DMS114 treated with DMSO at 0.1 percent for 48 hours (cell line): ENCODE data around the gene RFNG.

Experiments
- DNase-seq: peaks from one replicate; lab custom pipeline; 2025; ENCODE audit not compliant: unreplicated experiment; lab: John Stamatoyannopoulos, UW

Gene RFNG

DNA sequence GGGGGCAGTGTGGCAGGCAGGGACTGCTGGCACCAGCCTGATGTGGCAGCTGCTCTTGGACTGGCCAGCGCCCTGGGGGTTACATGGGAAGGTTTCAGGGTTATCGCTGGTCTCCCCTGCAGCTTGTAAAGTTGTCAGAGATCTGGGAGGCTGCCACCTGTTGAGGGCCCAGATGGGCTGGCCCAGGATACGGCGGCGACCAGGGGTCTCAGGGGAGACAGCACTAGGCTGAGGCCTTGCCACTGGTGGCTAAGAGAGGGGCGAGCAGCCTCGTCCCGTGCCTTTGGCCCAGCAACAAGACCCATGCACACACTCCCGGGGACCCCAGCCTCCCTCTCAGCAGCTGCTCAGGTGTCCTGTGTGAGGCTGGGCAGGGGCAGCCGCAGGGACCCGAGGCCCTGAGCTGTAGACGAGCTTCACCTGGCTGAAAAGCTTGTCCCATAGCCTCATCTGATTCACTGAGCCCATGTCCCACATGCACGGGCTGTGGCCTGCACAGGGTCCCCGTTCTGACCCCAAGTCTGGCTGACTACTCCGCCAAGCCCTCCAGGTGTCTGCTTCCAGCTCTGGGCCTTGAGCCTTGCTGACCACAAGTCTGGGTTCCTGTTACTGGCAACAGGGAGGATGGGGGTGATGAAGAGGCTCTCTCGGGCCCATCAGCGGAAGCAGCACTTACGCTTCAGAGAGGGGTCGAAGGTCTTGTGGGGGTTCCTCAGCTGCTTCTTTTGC lies 7.8 kb upstream of the RFNG start:
- DNase-seq = no peak

DNA sequence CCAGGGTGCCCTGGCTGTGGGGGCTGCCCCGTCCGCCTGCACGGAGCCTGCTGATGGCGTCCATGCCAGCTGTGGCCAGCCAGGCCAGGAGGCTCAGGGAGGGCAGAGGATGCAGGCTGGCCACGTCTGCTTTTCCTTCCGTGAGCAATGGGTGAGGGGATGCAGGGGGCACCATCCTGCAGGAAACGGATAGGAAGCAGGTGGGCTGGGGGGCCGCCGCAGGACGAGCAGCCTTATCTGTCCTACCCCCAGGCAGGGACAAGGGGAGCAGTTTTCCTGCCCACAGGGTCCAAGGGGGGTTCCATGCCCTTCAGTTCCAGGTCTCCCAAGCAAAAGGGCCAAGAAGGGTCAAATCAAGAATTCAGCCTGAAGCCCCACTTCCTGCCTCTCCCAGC lies 7.2 kb upstream of the RFNG start:
- DNase-seq = no peak

DNA sequence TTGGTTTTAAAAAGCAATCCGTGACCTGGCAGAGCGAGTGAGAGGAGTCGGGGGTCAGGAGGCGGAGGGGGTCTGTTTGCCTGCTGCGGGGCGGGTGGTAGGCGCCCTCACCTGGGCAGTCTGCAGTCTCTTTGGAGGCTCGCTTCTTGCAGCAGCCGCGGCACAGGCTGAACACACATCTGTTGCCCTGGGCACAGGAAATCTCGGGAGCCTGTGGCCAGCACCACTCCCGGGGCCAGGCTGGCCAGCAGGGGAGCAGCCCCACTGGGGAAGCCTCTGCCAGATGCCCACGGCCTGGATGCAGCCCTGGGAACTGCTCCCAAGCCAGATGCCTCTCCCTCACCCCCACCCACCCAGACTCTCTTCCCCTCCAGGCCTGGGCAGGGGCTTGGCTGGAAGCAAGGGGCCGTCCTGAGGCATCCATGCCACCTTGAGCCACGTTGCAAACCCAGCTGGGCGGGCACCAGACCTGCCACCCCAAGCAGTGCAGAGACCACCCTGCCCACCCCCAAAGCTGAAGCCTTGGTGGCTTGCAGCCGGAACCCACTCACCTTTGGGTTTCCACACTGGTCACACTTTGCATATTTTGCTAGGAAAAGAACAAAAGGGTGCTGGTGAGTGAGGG lies 6.7 kb upstream of the RFNG start:
- DNase-seq = no peak

- no peak for DNase-seq
Measured at GRCh38 chr17:82056729-82057621, 5.4 kb upstream of the RFNG start.

DNA sequence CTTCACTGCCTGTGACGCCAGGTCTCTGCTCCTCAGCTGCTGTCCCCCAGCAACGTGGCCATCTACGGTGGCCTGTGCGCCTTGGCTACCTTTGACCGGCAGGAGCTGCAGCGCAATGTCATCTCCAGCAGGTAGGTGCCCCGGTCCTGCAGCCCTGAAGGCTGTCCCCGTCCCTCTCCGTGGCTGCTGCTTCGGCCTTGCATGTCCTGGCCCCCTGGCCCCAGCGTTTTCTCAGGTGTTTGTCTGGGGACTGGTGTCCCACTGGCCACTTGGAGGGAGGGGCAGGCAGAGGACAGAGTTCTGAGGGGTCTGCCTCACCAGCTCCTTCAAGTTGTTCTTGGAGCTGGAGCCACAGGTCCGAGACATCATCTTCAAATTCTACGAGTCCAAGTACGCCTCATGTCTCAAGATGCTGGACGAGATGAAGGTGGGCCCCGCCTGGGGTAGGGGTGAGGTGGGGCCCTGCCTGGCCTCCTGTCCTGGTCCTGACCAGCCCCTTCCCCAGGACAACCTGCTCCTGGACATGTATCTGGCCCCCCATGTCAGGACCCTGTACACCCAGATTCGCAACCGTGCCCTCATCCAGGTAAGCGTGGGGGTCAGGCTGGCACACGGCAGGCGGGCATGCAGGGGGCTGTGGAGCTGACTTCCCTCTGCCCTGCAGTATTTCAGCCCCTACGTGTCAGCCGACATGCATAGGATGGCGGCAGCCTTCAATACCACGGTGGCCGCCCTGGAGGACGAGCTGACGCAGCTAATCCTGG lies 4.5 kb upstream of the RFNG start:
- DNase-seq = no peak

- DNase-seq = no peak
Measured at GRCh38 chr17:82055023-82055964, 3.7 kb upstream of the RFNG start.

DNA sequence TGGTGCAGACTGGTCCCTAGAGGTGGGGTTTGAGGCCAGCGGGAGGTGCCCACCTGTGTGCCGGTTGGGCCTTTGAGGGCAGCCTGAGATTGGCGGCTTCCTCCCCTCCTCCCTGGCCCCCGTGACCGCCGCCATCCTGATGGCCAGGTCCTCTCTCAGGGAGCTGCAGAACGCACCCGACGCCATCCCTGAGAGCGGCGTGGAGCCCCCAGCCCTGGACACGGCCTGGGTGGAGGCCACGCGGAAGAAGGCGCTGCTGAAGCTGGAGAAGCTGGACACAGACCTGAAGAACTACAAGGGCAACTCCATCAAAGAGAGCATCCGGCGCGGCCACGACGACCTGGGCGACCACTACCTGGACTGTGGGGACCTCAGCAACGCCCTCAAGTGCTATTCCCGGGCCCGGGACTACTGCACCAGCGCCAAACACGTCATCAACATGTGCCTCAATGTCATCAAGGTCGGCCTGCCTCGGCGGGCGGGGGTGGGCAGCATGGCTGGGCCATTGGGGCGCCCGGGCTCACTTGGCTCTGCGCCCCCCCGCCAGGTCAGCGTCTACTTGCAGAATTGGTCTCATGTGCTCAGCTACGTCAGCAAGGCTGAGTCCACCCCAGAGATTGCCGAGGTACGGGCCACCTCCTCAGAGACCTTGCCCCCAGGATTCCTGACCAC lies 2.9 kb upstream of the RFNG start:
- no peak for DNase-seq

DNA sequence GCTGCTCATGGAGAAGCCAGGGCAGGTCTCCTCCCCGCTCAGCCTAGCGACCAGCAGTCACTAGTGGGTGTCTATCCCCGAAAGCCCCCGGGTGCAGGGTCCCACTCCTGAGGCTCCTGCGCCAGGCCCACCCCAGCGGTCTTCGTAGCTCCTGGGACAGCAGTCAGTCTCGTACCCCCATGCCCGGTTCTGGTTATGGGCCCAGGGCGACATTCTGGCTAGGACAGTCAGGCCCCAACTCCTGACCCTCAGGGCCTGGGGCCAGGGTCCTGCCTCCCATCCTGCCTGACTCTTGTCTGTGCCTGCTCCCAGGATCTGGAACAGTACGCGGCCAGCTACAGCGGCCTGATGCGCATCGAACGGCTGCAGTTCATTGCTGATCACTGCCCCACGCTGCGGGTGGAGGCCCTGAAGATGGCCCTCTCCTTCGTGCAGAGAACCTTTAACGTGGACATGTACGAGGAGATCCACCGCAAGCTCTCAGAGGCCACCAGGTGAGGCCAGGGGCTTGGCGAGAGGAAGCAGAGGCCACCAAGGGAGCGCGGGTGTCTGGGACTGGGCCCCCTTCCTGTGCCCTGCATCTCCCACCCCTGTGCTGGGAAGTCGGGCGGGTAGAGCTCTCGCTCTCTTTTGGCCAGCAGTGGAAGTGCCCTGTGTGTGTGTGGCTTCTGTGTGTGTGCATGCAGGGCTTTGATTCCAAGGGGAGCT lies 2.1 kb upstream of the RFNG start:
- DNase-seq = no peak

- DNase-seq = no peak
Measured at GRCh38 chr17:82053130-82053529, 1.5 kb upstream of the RFNG start.

DNA sequence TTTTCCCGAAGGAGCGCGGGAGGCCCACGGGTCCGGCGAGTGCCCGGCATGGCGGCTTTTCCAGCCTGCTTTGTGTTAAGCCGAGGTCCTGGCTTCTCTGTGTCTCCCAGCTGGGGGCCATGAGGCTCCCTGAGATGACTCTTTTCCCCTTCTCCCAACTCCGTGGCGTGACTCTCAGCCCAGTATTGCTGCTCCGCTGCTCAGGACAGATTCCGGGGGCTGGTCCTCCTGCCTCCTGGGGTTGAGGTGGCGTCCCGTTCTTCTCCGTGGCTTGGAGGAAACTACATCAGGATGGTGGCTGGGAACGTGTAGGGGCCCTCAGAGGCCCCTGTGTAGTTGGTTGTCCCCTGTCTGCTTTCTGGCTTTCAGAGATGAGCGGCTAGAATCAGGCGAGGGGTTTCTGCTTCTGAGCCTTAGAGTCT lies 1.0 kb upstream of the RFNG start:
- no peak for DNase-seq

DNA sequence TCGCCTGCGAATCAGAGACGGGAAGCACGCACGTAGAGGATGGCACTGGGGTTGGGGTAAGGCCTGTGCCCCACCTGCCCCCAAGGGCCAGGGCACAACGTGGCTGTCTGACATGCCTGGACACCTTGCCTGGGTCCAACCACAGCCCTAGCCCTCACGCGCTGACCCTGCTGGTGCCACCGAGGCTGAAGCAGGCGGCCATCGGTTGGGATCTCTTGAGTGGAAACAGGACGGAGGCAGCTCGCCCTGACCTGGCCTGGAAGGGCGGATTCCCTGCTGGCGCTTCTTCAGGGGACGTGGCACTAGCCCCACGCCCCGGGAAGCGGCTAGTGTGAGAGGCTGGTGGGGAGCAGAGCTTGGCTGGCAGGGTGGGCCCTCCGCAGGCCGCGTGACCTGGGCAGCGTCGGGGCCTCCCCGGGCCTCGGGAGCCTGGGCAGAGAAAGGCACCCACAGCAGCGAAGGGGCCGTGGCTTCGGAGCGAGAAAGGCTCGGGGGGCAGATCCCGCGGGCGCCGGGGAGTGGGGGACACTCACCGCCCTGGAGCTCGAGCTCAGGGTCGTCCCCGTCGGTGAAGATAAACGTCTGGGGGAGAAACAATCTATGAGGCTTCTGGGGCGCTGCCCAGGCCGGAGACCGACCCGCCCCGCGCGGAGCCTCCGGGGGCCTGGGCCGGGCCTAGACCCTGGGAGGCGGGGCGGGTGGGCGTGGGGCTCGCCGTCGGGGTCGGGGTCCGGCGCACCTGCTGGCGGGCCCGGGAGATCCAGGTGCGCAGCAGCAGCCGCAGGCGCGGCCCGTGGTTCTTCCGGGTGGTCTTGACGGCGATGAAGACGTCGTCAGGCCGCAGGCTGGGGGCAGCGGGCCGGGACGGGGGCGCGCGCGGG lies 610 bp downstream of the RFNG start:
- DNase-seq = no peak

DNA sequence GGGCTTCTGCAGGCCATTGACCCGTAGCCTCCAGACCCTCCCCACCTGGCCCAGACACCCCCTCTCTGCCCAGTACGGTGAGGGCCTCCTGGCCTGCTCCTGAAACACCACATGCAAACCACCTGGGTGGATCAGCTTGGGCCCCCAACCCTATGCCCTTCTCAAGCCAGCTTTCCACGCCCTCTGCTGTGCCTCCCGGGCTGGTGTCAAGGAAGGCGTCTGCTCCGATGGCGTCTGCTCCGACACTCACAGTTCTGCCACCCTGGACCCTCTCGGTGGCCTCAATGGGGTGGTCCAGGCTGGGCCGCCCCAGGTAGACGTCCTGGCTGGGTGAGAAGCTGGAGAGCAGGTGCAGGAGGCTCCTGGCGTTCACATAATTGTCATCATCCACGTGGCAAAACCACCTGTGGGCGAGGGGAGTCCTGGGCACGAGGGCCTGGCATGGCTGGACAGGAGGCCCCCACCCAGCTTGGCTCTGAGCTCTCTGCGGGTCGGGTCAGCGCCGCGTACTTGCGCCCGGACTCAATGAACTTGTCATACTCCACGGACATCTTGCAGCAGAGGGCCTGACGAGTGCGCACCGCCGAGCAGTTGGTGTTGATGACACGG lies 1.4 kb downstream of the RFNG start:
- DNase-seq = no peak

DNA sequence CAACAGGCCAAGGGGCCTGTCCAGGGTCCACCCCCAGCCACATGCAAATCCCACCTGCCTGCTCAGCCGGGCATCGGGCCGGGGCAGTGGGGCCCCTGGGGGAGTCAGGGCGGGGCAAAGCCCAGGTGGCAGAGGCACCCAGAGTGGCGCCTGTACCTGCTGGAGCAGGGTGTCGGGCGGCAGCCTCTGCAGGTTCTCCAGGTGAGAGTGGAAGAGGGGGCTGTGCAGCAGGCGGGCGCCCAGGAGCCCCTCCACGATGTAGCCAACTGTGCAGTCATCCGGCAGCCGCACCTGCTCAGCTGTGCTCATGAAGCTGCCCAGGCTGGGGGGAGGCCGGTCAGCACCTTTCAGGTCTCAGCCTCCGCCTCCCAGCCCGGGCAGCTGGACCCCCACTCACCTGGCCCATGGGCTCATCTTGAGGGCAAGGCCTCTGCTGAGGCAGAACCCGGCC lies 2.1 kb downstream of the RFNG start:
- no peak for DNase-seq

- DNase-seq = no peak
Measured at GRCh38 chr17:82049106-82049505, 2.5 kb downstream of the RFNG start.

- DNase-seq = no peak
Measured at GRCh38 chr17:82048571-82048971, 3.0 kb downstream of the RFNG start.

GRCh38 chr17:82047914-82048570 lies 3.6 kb downstream of the RFNG start:
- DNase-seq = no peak

DNA sequence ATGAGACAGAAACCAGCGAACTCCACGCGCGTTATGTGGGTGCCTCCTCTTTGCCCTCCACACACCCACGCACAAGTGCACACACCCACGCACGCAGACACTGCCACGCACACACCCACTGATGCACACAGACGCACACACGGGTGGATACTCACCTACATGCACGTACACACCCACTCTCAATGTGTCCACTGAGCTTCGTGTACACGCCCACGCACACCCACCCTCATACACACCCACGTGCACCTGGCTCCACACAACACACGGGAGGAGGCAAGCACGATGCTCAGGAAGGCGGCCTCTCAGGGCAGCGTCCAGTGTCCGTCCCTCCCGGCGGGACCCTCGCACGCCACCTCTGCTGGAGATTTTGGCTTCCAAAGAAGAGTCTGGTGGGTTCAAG lies 4.2 kb downstream of the RFNG start:
- DNase-seq = no peak
